Right ventricle myocardium inferior (tissue), 1 donor: ENCODE data around the gene LRRC40. TPM values are rescaled to one million over a fixed set of nuclear protein-coding genes. Genes with fewer than 3 reads are reported as not detected.
"Not testable (repeated sequence)": the region's sequence is repeated elsewhere in the genome, so short reads cannot be mapped to it uniquely, and the experiment has no call there.

Source experiments
- ATAC-seq: fragments of 200-7000 bp; cut with Tn5 transposase; one replicate; pipeline ENCODE4 v1.9.1; 2020; ENCODE audit warnings: mild to moderate bottlenecking, moderate library complexity
- DNase-seq: peaks from one replicate; pipeline ENCODE4 v3.0.0; 2021; ENCODE audit errors: missing footprints
- intact Hi-C: fragments of 100-400 bp; cut with DNase I; formaldehyde crosslinking; loops from one replicate; pipeline ENCODE4 v1.11.0; 2022
- total RNA-seq: library from RNA; stranded (reverse); fragmentation: NEBNext Ultra II Directional; extraction: Animal tissue kit (Norgen Biotek cat#: 25700); gene quantifications from one replicate; pipeline ENCODE4 v1.2.1, GENCODE V29; 2021
- donor health status: DM: no; HTN: yes; CAD: no; lungs with severe emphysema.

The LRRC40 gene
- total RNA-seq, 1 donor from 2014 or later = 10.5 TPM

- ATAC-seq, DNase-seq: not testable (repeated sequence)
- intact Hi-C loops = loop anchor here (10.0 kb wide), 1 partner anchor 208 kb away; the partner anchor contains the start of gene CTH
These were observed 1.5 kb upstream of the LRRC40 start for GRCh38 chr1:70206833-70207232.

- no peak for ATAC-seq
- DNase-seq = no peak
- intact Hi-C loops = loop anchor here (2.0 to 10.0 kb wide), 2 partner anchors 16 to 210 kb away; partner anchors contain the start of genes CTH and SRSF11
These were observed 327 bp downstream of the LRRC40 start for GRCh38 chr1:70205071-70205433.

GRCh38 chr1:70204600-70204999 lies 779 bp downstream of the LRRC40 start:
- intact Hi-C loops = loop anchor here (2.0 to 10.0 kb wide), 2 partner anchors 16 to 210 kb away; partner anchors contain the start of genes CTH and SRSF11
- ATAC-seq = no peak
- DNase-seq = no peak

GRCh38 chr1:70204139-70204538 lies 1.2 kb downstream of the LRRC40 start:
- DNase-seq (no peak), ATAC-seq (no peak)
- intact Hi-C loops = loop anchor here (2.0 to 10.0 kb wide), 2 partner anchors 17 to 211 kb away; partner anchors contain the start of genes CTH and SRSF11

- ATAC-seq = no peak
- DNase-seq = no peak
- intact Hi-C loops = loop anchor here (10.0 kb wide), 1 partner anchor 213 kb away; the partner anchor contains the start of gene CTH
These were observed 3.1 kb downstream of the LRRC40 start for GRCh38 chr1:70202173-70202758.

GRCh38 chr1:70200065-70200464 lies 5.3 kb downstream of the LRRC40 start:
- intact Hi-C loops = loop anchor here (10.0 kb wide), 1 partner anchor 215 kb away; the partner anchor contains the start of gene CTH
- ATAC-seq (no peak), DNase-seq (no peak)

GRCh38 chr1:70196333-70196732 lies 9.0 kb downstream of the LRRC40 start:
- intact Hi-C loops = no loop called here
- DNase-seq (no peak), ATAC-seq (no peak)

- intact Hi-C loops = no loop called here
- DNase-seq (no peak), ATAC-seq (no peak)
These were observed 10.0 kb downstream of the LRRC40 start for GRCh38 chr1:70195342-70195741.

GRCh38 chr1:70194601-70195000 lies 10.8 kb downstream of the LRRC40 start:
- DNase-seq (no peak), ATAC-seq (no peak)
- intact Hi-C loops = no loop called here

GRCh38 chr1:70192446-70192845 lies 12.9 kb downstream of the LRRC40 start:
- intact Hi-C loops, DNase-seq, ATAC-seq: not testable (repeated sequence)

- intact Hi-C loops = no loop called here
These were observed 15.2 kb downstream of the LRRC40 start for GRCh38 chr1:70190180-70190579.

GRCh38 chr1:70188522-70188921 lies 16.9 kb downstream of the LRRC40 start:
- no peak for DNase-seq
- no peak for ATAC-seq
- intact Hi-C loops = no loop called here

More at GRCh38 chr1:70190180-70190579, 15.2 kb downstream of the LRRC40 start:
- no peak for DNase-seq
- ATAC-seq = no peak

- ATAC-seq, DNase-seq, intact Hi-C loops: not testable (repeated sequence)
These were observed 20.2 kb downstream of the LRRC40 start for GRCh38 chr1:70185181-70185580.

- DNase-seq (no peak), ATAC-seq (no peak)
- intact Hi-C loops = no loop called here
These were observed 33.9 kb downstream of the LRRC40 start for GRCh38 chr1:70171512-70171911.

GRCh38 chr1:70169018-70169839 lies 36.1 kb downstream of the LRRC40 start:
- ATAC-seq = no peak
- DNase-seq = no peak
- intact Hi-C loops = no loop called here

GRCh38 chr1:70168283-70168682 lies 37.1 kb downstream of the LRRC40 start:
- DNase-seq (no peak), ATAC-seq (no peak)
- intact Hi-C loops = no loop called here

- ATAC-seq = no peak
- DNase-seq = no peak
- intact Hi-C loops = no loop called here
These were observed 41.0 kb downstream of the LRRC40 start for GRCh38 chr1:70164350-70164749.

- DNase-seq (no peak), ATAC-seq (no peak)
- intact Hi-C loops = no loop called here
These were observed 48.8 kb downstream of the LRRC40 start for GRCh38 chr1:70156529-70157120.

GRCh38 chr1:70153739-70154138 lies 51.6 kb downstream of the LRRC40 start:
- no peak for ATAC-seq
- no peak for DNase-seq
- intact Hi-C loops = no loop called here
